D721Med (cell line): Measurements from ENCODE around the gene CNOT6L.

Source experiments
- DNase-seq: peaks from one replicate; pipeline ENCODE4 v3.0.0; 2011; ENCODE audit warnings: low spot score; ENCODE audit not compliant: insufficient read length
- FAIRE-seq: peaks from 2 replicates; lab custom pipeline; 2011; peaks lifted over from hg19 to GRCh38; lab: Jason Lieb, UNC
- CTCF ChIP-seq: IDR thresholded peaks from 2 replicates; pipeline ENCODE4 v1.5.1; 2012; ENCODE audit warnings: mild to moderate bottlenecking, control low read depth; ENCODE audit not compliant: insufficient read depth; ENCODE audit errors: missing control alignments

Gene CNOT6L

DNA sequence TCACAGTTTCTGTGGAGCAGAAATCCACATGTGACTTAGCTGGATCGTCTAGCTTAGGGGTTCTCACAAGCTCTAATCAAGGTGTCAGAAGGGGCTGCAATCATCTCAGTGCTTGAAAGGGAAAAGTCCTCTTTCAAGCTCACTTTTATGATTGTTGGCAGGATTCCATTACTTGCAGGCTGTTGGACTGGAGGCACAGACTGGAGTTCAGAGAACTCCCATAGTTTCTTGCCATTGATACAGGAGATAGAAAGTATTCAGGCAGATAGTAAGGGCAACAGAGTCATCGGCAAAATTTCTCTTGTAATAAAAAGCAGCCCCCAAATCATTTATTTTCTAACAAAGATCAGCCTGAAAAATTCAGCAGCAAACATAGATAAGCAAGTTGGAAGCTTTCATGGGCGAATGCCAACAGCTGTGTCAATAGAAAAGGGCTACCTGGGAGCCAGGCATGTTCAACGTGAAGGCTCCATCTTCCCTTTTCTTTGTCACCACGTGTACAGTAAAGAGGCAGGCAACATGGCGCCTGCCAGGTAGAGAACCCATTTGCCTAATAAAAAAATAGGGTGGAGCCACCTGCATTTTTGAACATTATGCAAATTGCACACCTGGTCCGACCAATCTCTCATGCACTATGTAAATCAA lies 149.1 kb downstream of the CNOT6L start:
- FAIRE-seq = no peak
- DNase-seq = no peak
- TF ChIP-seq CTCF = no peak

DNA sequence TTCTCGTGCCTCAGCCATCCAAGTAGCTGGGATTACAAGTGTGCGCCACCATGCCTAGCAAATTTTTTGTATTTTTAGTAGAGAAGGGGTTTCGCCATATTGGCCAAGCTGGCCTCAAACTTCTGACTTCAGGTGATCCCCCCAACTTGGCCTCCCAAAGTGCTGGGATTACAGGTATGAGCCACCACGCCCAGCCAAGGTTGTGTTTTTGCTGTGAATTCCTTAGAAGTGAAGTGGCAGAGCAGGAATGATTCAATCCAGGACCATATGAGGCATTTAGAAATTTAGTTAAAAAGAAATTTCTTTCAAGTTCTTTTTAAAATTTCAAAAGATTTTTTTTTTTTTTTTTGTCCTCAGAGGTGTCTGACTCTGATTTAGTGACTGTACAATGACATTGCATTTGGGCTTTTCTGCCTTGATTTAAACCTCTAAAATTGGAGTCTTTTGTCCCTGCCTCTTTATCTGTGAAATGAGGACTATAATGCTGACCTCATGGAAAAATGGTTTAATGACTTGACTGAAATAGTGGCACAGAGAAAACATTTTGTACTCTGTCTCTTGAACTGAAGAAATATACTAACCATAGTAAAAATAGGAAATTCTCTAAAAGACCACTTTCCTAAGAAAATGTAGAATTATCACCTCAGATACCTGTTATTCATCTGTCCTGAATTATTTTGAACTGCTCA lies 153.6 kb downstream of the CNOT6L start:
- no peak for DNase-seq
- FAIRE-seq = no peak
- no peak for TF ChIP-seq CTCF
